NCI-H146 treated with DMSO at 0.1 percent for 48 hours (cell line): ENCODE measurements around the gene CNR1.

Experiments
- DNase-seq: peaks from one replicate; lab custom pipeline; 2025; ENCODE audit not compliant: unreplicated experiment; lab: John Stamatoyannopoulos, UW

Gene CNR1

GRCh38 chr6:88144637-88145297 is 21.4 kb downstream of the CNR1 start:
- no peak for DNase-seq

DNA sequence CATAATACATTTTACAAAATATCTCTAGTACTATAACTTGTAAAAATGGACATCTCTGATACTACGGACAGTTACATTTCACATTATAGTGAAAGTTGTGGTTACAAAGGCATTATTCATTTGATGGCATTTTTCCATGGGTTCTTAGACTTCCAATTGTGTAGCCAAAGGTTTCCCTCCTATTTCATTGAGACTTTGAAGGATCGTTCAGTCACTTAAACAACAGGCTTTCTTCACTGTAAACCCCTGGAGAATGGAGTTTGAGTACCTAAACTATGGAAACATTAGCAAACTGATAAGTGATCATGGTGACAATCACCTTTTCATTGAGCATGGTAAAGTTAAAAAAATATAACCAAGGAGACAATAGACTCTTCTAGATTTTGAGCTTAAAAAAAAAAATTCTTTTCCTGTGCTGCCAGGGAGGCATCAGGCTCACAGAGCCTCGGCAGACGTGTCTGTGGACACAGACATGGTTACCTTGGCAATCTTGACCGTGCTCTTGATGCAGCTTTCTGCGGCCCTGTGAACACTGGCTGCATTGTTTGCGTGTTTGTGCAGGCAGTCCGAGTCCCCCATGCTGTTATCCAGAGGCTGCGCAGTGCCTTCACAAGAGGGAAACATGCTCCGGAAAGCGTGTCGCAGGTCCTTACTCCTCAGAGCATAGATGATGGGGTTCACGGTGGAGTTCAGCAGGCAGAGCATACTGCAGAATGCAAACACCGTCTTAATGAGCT is 22.6 kb downstream of the CNR1 start:
- DNase-seq, result no peak

DNA sequence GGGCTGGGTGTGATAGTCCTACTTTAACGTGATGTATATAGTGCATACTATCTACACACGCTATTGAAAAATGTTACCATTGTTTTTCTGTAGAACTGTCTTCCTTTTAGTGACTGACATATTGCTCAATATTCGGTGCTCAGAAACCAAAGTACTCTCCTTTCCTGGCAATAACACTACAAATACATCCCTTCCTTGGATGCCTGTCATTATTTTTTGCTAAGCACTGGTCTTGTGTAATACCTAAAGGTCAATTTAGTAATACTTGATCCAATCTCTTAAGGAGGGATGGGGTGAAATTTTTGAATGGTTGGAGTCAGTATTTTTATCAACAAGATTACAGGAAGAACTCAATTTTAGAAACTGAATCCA is 23.9 kb downstream of the CNR1 start:
- DNase-seq, result no peak

GRCh38 chr6:88141561-88142296 is 24.4 kb downstream of the CNR1 start:
- DNase-seq, result no peak

DNA sequence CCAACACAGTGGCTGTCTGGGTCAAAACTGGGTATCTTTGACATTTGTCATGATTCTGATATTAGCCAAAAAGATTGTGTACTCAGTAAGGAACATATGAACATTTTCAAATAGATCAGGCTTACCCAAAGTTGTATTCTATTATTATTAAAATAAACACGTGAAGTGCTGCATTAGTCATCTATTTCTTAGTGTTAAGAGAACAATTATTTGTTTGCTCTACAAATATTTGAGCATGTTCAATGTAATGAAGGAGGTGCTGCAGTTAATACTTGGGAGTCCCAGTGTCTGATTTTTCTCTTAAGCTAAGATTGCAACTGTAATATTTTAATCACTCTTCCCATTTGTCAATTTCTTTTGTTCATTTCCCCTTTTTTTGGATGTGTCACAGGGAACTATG is 28.2 kb downstream of the CNR1 start:
- no peak for DNase-seq

DNA sequence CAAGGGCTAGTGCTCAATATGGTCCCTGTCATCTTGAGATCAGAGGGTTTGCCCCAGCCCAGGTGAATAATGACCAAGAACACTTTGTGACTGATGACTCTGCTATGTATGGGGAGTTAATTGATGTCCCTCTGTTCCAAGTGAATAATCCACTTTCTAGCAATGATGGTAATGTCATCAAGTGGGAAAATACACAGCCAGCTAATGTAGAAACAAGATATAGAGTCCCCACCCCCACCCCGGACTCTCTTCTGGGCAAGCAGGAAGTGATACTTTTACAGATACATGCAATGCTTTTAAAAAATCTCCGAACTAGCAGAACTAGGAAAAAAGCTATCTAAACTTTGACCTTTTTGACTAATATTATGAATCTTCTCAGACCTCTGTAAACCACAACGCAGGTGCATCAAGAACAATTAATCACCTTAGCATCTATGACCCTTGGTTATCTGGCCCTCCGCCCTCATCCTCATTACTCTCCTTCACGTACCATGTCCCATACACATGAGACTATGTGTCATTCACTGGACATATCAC is 30.5 kb downstream of the CNR1 start:
- no peak for DNase-seq

GRCh38 chr6:88134575-88134974 is 31.6 kb downstream of the CNR1 start:
- DNase-seq, result no peak

GRCh38 chr6:88133718-88134117 is 32.4 kb downstream of the CNR1 start:
- DNase-seq, result no peak

GRCh38 chr6:88124925-88125557 is 41.1 kb downstream of the CNR1 start:
- DNase-seq, result no peak

DNA sequence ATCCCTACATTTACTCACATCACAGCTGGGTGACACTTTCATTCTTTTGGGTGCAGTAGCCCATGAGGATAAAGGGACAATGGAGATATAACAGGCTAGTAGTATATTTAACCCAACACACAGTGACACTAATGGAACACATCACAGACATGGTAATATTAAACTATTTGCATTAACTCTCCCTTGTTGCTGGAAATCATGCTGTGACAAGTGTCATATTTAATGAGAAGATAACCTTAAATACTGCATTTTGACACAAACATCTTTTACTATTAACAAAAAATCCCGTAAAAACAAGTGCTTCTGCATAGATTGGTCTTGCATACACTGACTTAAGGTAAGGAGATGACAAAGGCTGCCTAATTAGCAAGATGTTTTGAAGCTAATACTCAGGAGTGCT is 45.5 kb downstream of the CNR1 start:
- DNase-seq, result no peak

DNA sequence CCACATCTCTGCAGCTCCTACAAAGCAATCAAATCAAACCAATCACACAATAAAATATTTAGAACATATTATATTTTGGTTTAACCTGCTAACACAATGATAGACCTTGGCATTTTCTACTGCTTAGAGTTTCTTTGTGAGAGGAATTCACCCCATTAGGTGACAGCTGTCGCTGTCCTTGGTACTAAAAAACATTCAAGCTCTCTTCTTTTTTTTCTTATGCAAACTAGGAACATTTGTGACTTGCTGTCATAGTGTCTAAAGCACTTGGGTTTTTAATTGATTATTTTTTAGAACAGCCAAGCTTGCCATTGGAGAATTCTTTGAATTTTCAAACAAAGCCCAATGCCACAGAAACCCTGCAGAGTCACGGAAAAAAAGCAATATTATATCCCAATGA is 46.4 kb downstream of the CNR1 start:
- no peak for DNase-seq

DNA sequence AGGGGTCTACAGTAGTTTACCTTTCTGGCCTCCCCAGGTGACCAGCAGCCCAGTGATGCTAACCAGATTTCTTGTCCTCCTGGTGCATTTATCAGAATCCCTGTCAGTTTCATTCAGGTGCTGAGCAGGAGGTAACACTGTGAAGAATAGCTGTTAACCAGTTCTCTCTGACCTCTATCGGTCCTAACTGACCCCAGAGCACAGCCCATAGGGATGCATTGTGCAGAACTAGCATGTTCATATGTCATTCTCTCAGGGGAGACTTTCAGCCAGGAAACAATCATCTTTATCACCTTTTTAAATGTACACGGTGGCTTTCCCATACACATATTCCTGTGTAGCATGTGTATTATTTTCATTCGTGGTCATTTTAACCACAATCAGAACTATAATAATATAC is 49.9 kb downstream of the CNR1 start:
- no peak for DNase-seq

- no peak for DNase-seq
These were observed 50.8 kb downstream of the CNR1 start for GRCh38 chr6:88115307-88115706.

GRCh38 chr6:88114838-88115237 is 51.3 kb downstream of the CNR1 start:
- no peak for DNase-seq

GRCh38 chr6:88111991-88112390 is 54.2 kb downstream of the CNR1 start:
- DNase-seq, result no peak

- no peak for DNase-seq
These were observed 58.9 kb downstream of the CNR1 start for GRCh38 chr6:88107241-88107640.

- no peak for DNase-seq
These were observed 60.3 kb downstream of the CNR1 start for GRCh38 chr6:88105741-88106340.
